Brain microvascular endothelial cell (primary cell): ENCODE measurements around the gene METRN.
A peak's percentile ranks its signal among the peaks of the same experiment; 100 is the strongest.

Source experiments
- DNase-seq: peaks from one replicate; pipeline ENCODE4 v3.0.0-alpha.2; 2020
- H3K27ac ChIP-seq: fragments of 250-450 bp; sonication (Bioruptor Pico); 2 replicates; pipeline ENCODE4 v1.5.1; 2020; ENCODE audit warnings: mild to moderate bottlenecking, moderate library complexity
- H3K27me3 ChIP-seq: fragments of 250-450 bp; sonication (Bioruptor Pico); replicated peaks from 2 replicates; pipeline ENCODE4 v1.5.1; 2020; ENCODE audit warnings: mild to moderate bottlenecking
- H3K36me3 ChIP-seq: fragments of 250-450 bp; sonication (Bioruptor Pico); replicated peaks from 2 replicates; pipeline ENCODE4 v1.5.1; 2020; ENCODE audit warnings: mild to moderate bottlenecking
- H3K4me3 ChIP-seq: 2 replicates; pipeline ENCODE4 v1.5.1; 2011; ENCODE audit warnings: low read depth, mild to moderate bottlenecking, control low read depth, low read length, moderate library complexity
- in situ Hi-C: cut with HindIII; loops from 2 replicates; pipeline ENCODE4 v1.10.0; 2017; ENCODE audit warnings: low sequenced_read_pairs, low pct_ligation_motif_present
- TF ChIP-seq, protein P1 (sequence below): IDR thresholded peaks from 2 replicates; pipeline ENCODE4 v1.5.1; 2011; ENCODE audit warnings: low read depth, mild to moderate bottlenecking, moderate library complexity, low read length, control low read depth, inconsistent platforms; ENCODE audit errors: missing control alignments

The METRN gene

DNA sequence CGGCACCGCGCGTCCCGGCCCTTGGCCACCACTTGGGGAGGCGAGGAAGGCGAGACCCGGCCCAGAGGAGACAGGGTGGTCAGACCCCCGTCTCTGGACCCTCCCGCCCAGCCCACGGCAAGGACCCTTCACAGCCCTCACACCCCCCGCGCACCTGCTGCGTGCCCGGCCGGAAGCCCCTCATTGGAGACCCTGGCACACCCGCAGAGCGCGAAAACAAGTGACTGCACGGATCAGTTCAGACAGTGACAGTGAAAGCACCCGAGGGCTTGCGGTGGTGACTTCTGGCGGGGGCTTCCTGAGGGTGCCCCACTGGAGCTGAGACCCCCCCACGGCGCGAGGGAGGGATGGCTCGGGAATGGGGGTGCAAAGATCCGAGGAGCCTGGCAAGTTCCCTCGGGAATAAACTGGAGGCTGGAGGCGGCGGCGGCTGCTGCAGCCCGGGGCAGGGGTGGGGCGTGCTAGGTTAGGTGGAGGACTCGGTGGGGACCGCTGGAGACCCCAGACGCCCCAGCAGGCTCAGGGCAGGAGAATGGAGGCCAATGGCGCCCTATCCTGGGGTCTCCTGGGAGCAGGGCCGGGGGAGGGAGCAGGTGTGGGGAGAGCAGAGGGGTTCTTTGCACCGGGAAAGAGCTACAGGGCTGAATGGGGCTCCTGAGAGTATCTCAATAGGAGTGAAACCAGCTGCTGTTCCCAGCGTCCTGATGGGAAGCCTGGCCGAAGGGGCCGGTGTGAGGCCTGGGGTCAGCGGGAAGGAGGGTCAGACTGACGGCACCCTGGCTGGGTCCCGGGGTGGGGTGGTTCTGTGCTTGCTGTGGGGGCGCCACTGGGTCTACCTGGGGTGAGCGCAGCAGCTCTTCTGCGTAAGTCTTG, 8.5 kb upstream of the METRN start:
- Histone ChIP-seq H3K27me3 (peaks cover 58% of the 10 kb centered on the region), H3K36me3 (no peaks in the 10 kb centered on the region)
- in situ Hi-C loops, result loop anchor here (25.0 kb wide), 1 partner anchor 281 kb away; the partner anchor contains the start of gene SOX8

DNA sequence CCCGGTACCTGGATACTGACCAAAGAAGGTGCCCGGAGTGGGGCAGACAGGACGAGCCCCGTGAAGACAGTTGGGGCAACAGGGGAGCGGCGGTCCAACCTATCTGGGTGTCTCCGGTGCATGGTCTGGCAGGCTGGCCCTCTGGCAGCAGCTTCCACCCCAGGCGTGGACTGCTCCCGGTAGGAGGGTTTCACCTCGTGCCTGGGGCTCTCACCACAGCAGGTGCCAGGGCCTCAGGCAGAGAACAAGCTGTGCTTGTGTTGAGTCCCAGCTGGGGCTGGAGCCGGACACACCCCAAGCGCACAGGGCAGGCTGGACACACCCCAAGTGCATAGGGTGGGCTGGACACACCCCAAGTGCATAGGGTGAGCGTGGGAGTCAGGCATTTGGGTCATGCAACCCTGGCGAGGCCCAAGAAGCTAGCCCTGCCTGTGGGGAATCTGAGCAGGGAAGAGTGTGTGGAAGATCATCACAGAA, 7.8 kb upstream of the METRN start:
- no peaks in the 10 kb centered on the region for H3K36me3 ChIP-seq
- in situ Hi-C loops, result loop anchor here (25.0 kb wide), 1 partner anchor 280 kb away; the partner anchor contains the start of gene SOX8
- no peak for DNase-seq
- TF ChIP-seq, protein P1, sequence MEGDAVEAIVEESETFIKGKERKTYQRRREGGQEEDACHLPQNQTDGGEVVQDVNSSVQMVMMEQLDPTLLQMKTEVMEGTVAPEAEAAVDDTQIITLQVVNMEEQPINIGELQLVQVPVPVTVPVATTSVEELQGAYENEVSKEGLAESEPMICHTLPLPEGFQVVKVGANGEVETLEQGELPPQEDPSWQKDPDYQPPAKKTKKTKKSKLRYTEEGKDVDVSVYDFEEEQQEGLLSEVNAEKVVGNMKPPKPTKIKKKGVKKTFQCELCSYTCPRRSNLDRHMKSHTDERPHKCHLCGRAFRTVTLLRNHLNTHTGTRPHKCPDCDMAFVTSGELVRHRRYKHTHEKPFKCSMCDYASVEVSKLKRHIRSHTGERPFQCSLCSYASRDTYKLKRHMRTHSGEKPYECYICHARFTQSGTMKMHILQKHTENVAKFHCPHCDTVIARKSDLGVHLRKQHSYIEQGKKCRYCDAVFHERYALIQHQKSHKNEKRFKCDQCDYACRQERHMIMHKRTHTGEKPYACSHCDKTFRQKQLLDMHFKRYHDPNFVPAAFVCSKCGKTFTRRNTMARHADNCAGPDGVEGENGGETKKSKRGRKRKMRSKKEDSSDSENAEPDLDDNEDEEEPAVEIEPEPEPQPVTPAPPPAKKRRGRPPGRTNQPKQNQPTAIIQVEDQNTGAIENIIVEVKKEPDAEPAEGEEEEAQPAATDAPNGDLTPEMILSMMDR, result no peak
- H3K27me3 ChIP-seq, result peaks cover 52% of the 10 kb centered on the region
- no peak overlapping the region for H3K4me3 ChIP-seq
- H3K27ac ChIP-seq, result no peak overlapping the region

More for the DNA sequence above, 8.5 kb upstream of the METRN start:
- H3K27ac ChIP-seq, result no peak overlapping the region
- DNase-seq, result no peak
- H3K4me3 ChIP-seq, result no peak overlapping the region
- TF ChIP-seq, protein P1, result no peak

DNA sequence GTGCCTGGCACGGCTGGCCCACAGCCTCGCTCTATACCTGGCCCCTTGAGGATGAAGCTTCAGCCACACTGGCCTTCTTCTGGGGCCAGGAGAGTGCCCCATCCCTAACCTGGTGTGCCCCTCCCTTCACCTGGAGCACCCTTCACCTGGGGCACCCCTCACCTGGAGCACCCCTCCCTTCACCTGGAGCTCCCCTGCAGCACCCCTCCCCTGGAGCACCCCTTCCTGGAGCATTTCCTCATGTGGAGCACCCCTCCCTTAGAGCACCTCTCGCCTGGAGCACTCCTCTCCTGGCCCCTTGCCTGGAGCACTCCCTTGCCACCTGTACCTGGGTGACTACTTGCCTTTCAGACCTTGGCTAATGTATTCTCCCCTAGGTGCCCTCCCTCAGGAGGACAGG, 6.9 kb upstream of the METRN start:
- TF ChIP-seq, protein P1, result no peak
- peaks cover 42% of the 10 kb centered on the region for H3K27me3 ChIP-seq
- no peak overlapping the region for H3K27ac ChIP-seq
- H3K36me3 ChIP-seq, result no peaks in the 10 kb centered on the region
- H3K4me3 ChIP-seq, result no peak overlapping the region
- in situ Hi-C loops, result loop anchor here (25.0 kb wide), 1 partner anchor 279 kb away; the partner anchor contains the start of gene SOX8
- DNase-seq, result no peak

DNA sequence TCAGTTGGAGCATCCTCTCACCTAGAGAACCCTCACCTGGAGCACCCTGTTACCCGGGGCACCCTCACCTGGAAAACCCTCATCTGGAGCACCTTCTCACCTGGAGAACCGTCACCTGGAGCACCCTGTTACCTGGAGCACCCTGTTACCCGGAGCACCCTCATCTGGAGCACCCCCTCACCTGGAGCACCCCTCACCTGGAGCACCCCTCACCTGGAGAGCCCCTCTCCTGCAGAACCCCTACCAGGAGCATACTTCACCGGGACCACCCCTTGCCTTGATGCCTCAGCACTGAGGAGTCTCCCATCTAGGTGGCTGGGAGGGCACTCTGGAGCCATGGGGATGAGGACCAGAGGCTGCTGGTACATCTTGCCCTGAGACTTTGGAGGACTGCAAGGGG, 6.0 kb upstream of the METRN start:
- H3K27me3 ChIP-seq, result peaks cover 33% of the 10 kb centered on the region
- TF ChIP-seq, protein P1, result no peak

DNA sequence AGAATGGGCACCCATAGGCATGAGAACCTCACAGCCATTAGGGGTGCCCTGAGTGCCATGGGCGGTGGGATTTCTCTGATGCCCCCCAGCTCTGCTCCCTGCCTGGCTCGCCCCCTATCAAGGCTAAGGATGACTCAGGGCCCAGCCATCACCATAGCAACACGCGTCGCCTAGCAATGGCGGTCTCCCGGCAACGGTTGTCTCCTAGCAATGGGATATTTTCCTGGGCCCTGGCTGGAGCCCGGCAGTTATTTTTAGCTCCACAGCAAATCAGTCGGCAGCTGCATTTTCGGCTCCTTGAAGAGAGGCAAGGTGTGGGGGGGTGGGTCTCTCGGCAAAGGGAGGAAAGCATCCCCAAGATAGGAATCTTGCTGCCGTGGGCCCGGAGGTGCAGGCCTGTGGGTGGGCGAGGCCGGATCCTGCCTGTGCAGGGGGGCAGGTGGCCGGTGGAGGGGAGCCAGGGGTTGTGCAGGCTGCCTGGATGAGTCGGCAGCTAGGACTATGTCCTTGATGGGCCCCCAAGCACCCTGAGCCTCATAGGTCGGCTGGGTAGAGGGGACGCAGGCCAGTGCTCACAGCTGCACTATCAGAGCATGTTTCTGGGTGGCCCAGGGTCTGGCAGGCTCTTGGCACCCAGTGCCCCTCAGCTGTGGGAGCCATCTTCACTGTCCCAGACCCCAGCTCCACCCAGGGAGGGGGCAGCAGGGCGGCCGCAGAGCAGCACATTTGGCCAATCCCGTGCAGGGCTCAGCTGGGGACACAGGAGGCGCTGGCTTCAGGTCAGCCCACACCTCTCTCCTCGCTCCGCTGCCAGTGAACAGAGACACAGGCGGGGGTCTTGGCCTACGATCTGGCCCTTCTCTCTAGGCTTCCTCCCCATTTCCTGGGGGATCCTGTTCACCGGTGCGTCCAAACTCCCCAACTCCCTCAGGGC, 5.1 kb upstream of the METRN start:
- in situ Hi-C loops, result loop anchor here (25.0 kb wide), 1 partner anchor 277 kb away; the partner anchor contains the start of gene SOX8

More for the DNA sequence above, 6.0 kb upstream of the METRN start:
- DNase-seq, result no peak
- Histone ChIP-seq H3K4me3 (no peak overlapping the region), H3K27ac (no peak overlapping the region), H3K36me3 (no peaks in the 10 kb centered on the region)
- in situ Hi-C loops, result loop anchor here (25.0 kb wide), 1 partner anchor 278 kb away; the partner anchor contains the start of gene SOX8

More for the DNA sequence above, 5.1 kb upstream of the METRN start:
- Histone ChIP-seq H3K27me3 (peaks cover 24% of the 10 kb centered on the region), H3K27ac (no peak overlapping the region), H3K36me3 (no peaks in the 10 kb centered on the region), H3K4me3 (no peak overlapping the region)
- TF ChIP-seq, protein P1, result no peak
- peak; percentile 96 for DNase-seq
